Colonic mucosa (tissue), 4 donors: ENCODE results near the gene MYL12A. TPM values are rescaled to one million over a fixed set of nuclear protein-coding genes. Genes with fewer than 3 reads are reported as not detected.

Experiments used
- DNase-seq: peaks from one replicate; pipeline ENCODE4 v3.0.0-alpha.2; 2020
- H3K27ac ChIP-seq: fragments of 200-600 bp; one replicate; pipeline ENCODE4 v1.8.0; 2021
- H3K27me3 ChIP-seq: fragments of 200-600 bp; one replicate; pipeline ENCODE4 v1.8.0; 2021
- H3K36me3 ChIP-seq: fragments of 200-600 bp; one replicate; pipeline ENCODE4 v1.8.0; 2021
- H3K4me1 ChIP-seq: fragments of 200-600 bp; one replicate; pipeline ENCODE4 v1.8.0; 2021; ENCODE audit warnings: mild to moderate bottlenecking
- H3K4me3 ChIP-seq: fragments of 200-600 bp; one replicate; pipeline ENCODE4 v1.8.0; 2021
- H3K9ac ChIP-seq, 2 donors: one replicate each; pipeline ENCODE4 v1.7.0; 2013; ENCODE audit warnings: control low read depth in 2 of 2, low read depth in 2 of 2, low read length in 2 of 2
- H3K9me3 ChIP-seq: fragments of 200-600 bp; one replicate; pipeline ENCODE4 v1.8.0; 2021
- CTCF ChIP-seq: fragments of 200-600 bp; IDR thresholded peaks from one replicate; pipeline ENCODE4 v1.8.0; 2022; ENCODE audit warnings: antibody characterized with exemption, mild to moderate bottlenecking
- intact Hi-C: fragments of 100-400 bp; cut with DNase I; formaldehyde crosslinking; loops from one replicate; pipeline ENCODE4 v1.14.1; 2022
- total RNA-seq, 2 donors: library from RNA; stranded (reverse); fragmentation: NEBNext Ultra II Directional in 1 of 2; extraction: Animal tissue kit (Norgen Biotek cat#: 25700) in 1 of 2; gene quantifications; one replicate each; pipeline ENCODE4 v1.2.1, GENCODE V29; 2021
- donor health status: healthy.
- donor health status: DM: no; HTN: no; CAD: no.
- donor health status: DM: no; HTN: no; CAD: no.

MYL12A gene
- total RNA-seq, 2 donors from 2014 or later = 338 to 537 TPM

GRCh38 chr18:3230401-3231334 is 16.9 kb upstream of the MYL12A start:
- Histone ChIP-seq H3K4me1 (no peaks in the 10 kb centered on the region), H3K36me3 (no peaks in the 10 kb centered on the region), H3K4me3 (no peak overlapping the region), H3K27me3 (no peaks in the 10 kb centered on the region), H3K9me3 (no peaks in the 10 kb centered on the region), H3K9ac (no peak overlapping the region), H3K27ac (no peak overlapping the region)
- no peak for TF ChIP-seq CTCF
- intact Hi-C loops = no loop called here
- DNase-seq = peak; percentile 42

GRCh38 chr18:3233004-3233403 is 14.6 kb upstream of the MYL12A start:
- intact Hi-C loops = no loop called here
- Histone ChIP-seq H3K27me3 (no peaks in the 10 kb centered on the region), H3K9me3 (no peaks in the 10 kb centered on the region), H3K36me3 (no peaks in the 10 kb centered on the region), H3K27ac (no peak overlapping the region), H3K4me1 (no peaks in the 10 kb centered on the region), H3K9ac (no peak overlapping the region), H3K4me3 (no peak overlapping the region)
- DNase-seq = no peak
- no peak for TF ChIP-seq CTCF

- no peaks in the 10 kb centered on the region for H3K9me3 ChIP-seq
- intact Hi-C loops = no loop called here
- no peak overlapping the region for H3K9ac ChIP-seq
- DNase-seq = no peak
- no peaks in the 10 kb centered on the region for H3K36me3 ChIP-seq
- no peaks in the 10 kb centered on the region for H3K27me3 ChIP-seq
- H3K27ac ChIP-seq = no peak overlapping the region
- no peak overlapping the region for H3K4me3 ChIP-seq
- no peak for TF ChIP-seq CTCF
- H3K4me1 ChIP-seq = no peaks in the 10 kb centered on the region
These were observed 14.0 kb upstream of the MYL12A start for GRCh38 chr18:3233433-3234168.

GRCh38 chr18:3234457-3234856 is 13.1 kb upstream of the MYL12A start:
- DNase-seq = no peak
- Histone ChIP-seq H3K4me3 (no peak overlapping the region), H3K4me1 (no peaks in the 10 kb centered on the region), H3K27me3 (no peaks in the 10 kb centered on the region), H3K9ac (no peak overlapping the region), H3K36me3 (no peaks in the 10 kb centered on the region), H3K27ac (no peak overlapping the region), H3K9me3 (no peaks in the 10 kb centered on the region)
- intact Hi-C loops = no loop called here
- no peak for TF ChIP-seq CTCF

GRCh38 chr18:3235846-3236245 is 11.8 kb upstream of the MYL12A start:
- Histone ChIP-seq H3K27me3 (no peaks in the 10 kb centered on the region), H3K4me1 (no peaks in the 10 kb centered on the region), H3K4me3 (no peak overlapping the region), H3K36me3 (no peaks in the 10 kb centered on the region), H3K9me3 (no peaks in the 10 kb centered on the region), H3K27ac (no peak overlapping the region), H3K9ac (no peak overlapping the region)
- DNase-seq = no peak
- TF ChIP-seq CTCF = no peak
- intact Hi-C loops = no loop called here
